ENCODE measurements around the gene GZF1.

The GZF1 gene

DNA sequence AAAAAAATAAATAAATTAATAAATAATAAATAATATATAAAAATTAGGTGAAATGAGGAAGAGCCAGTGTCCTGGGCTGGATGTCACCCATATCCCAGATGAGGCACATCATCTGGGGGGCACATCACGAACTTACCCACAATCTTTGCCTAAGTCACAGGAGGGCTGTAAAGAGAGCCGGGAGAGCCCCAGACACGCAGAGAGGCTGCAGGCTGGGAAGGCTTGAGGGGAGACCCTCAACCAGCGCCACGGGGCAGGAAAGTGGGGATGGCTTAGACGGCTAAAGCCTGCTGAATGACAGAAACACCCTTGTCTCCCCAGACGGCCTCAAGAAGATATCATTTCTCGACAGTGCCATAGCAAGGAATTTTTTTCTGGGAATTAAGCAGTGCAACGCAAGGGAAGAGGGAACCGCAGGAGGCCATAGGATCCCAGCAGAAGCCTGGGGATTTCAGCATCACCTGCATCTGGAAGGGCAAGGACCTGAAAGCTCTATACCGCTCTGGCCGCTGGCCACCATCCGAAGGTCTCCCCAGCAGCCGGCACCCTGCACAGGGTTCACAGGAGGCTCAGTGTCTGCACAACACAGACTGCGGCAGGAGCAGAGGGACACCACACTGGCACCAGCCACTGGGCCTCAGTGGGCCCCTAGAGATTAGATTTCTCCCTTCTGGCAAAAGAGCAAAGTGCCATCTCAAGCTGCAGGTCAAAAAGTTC, 34.2 kb upstream of the GZF1 start:
- no CpG with 5 or more reads among the region's 15 CpGs for WGBS (ENCODE audit: insufficient coverage, insufficient read length)

DNA sequence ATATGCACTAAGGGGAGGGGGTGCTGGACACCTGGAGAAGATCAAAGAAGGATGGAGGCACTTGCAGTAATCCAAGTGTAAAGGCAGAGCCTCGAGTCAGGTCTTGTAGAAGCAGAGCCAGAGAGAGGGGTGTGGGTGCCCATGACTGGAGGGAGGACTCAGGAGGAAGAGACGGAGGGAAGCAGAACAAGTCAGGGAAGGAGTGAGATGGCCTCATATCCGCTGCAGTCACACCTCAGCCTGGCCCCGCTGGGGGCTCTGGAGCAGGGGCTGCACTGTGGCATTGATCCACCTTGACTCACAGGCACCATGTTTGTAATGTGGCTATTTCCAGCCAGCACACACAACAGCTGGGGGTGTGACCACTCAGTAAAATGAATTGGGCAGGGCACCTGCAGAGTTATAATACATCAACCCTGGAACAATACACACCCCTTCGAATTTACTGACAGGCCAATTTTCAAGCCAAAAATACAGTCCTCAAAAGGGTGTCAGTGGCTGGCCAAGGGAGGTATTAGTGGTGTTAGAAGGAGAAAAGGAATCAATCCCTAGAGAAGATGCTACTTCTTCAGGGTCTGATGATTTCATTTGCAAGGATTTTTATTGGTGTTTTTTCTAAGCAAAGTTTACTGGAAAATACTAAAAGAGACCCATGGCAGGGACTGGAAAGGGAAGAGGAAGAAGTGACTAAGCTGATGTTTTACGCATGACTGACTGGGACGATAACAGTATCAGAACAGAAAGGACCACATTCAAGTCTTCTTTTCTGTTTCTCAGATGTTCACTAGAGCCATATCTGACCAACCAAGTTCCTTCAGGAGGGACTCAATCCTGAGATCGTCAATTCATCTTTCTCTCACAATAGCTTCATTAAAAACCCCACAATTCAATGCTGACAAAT, 30.3 kb upstream of the GZF1 start:
- H3K9me3 ChIP-seq (ENCODE audit: control insufficient read depth, insufficient read depth, low read length) = no peaks in the 10 kb centered on the region
- WGBS (ENCODE audit: insufficient coverage, insufficient read length) = 100% methylated on average over 1 of the region's 8 CpGs
- no peak overlapping the region for H3K4me3 ChIP-seq (ENCODE audit: low read length)
- H3K27me3 ChIP-seq (ENCODE audit: control insufficient read depth, insufficient read depth, low read length) = no peaks in the 10 kb centered on the region
- no peak overlapping the region for H3K27ac ChIP-seq (ENCODE audit: low read length)
- H3K4me1 ChIP-seq (ENCODE audit: control insufficient read depth, insufficient read depth, low read length) = no peaks in the 10 kb centered on the region
- H3K36me3 ChIP-seq (ENCODE audit: control insufficient read depth, insufficient read depth, low read length) = no peaks in the 10 kb centered on the region
- no peak for DNase-seq (ENCODE audit: low read depth, low spot score)

More for the DNA sequence above, 34.2 kb upstream of the GZF1 start:
- no peak overlapping the region for H3K4me3 ChIP-seq (ENCODE audit: low read length)
- H3K4me1 ChIP-seq (ENCODE audit: control insufficient read depth, insufficient read depth, low read length) = no peaks in the 10 kb centered on the region
- no peaks in the 10 kb centered on the region for H3K27me3 ChIP-seq (ENCODE audit: control insufficient read depth, insufficient read depth, low read length)
- DNase-seq (ENCODE audit: low read depth, low spot score) = no peak
- no peaks in the 10 kb centered on the region for H3K9me3 ChIP-seq (ENCODE audit: control insufficient read depth, insufficient read depth, low read length)
- no peaks in the 10 kb centered on the region for H3K36me3 ChIP-seq (ENCODE audit: control insufficient read depth, insufficient read depth, low read length)
- no peak overlapping the region for H3K27ac ChIP-seq (ENCODE audit: low read length)

DNA sequence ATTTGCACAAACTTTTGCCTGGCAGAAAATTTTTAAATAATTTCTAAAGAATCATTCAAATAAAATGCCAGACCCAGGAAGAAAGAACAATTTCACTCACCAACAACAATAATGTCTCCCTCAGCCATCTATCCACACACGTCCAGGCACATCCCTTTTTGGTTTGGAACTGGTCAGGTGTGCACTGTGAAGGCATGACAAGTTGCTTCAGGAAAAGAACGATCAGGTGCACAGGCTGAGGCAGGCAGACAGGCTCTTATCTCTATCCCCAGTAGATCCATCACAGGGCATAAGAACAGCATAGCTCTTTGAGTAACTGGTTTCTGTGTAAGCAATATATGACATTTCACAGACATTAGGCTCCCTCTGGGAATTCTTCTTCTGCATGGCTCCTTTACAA, 29.5 kb upstream of the GZF1 start:
- no CpG with 5 or more reads among the region's 2 CpGs for WGBS (ENCODE audit: insufficient coverage, insufficient read length)
- Histone ChIP-seq H3K27ac (ENCODE audit: low read length) (no peak overlapping the region), H3K36me3 (ENCODE audit: control insufficient read depth, insufficient read depth, low read length) (no peaks in the 10 kb centered on the region), H3K4me3 (ENCODE audit: low read length) (no peak overlapping the region), H3K4me1 (ENCODE audit: control insufficient read depth, insufficient read depth, low read length) (no peaks in the 10 kb centered on the region; the same call in 1 of the 2 replicates), H3K9me3 (ENCODE audit: control insufficient read depth, insufficient read depth, low read length) (no peaks in the 10 kb centered on the region), H3K27me3 (ENCODE audit: control insufficient read depth, insufficient read depth, low read length) (no peaks in the 10 kb centered on the region)
- DNase-seq (ENCODE audit: low read depth, low spot score) = no peak

DNA sequence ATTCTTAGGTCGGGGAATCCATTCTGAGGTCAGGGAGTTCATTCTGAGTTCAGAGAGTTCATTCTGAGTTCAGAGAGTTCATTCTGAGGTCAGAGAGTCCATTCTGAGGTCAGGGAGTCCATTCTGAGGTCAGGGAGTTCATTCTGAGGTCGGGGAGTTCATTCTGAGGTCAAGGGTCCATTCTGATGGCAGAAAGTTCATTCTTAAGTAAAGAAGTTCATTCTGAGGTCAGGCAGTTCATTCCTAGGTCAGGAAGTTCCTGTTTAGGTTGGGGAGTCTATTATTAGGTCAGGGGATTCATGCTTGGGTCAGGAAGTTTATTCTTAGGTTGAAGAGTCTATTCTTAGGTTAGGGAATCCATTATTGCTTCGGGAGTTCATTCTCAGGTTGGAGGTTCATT, 27.9 kb upstream of the GZF1 start:
- no peak for DNase-seq (ENCODE audit: low read depth, low spot score)
- H3K36me3 ChIP-seq (ENCODE audit: control insufficient read depth, insufficient read depth, low read length) = no peaks in the 10 kb centered on the region
- no CpG with 5 or more reads among the region's 3 CpGs for WGBS (ENCODE audit: insufficient coverage, insufficient read length)
- no peak overlapping the region for H3K27ac ChIP-seq (ENCODE audit: low read length)
- no peaks in the 10 kb centered on the region for H3K9me3 ChIP-seq (ENCODE audit: control insufficient read depth, insufficient read depth, low read length)
- no peaks in the 10 kb centered on the region for H3K27me3 ChIP-seq (ENCODE audit: control insufficient read depth, insufficient read depth, low read length)
- no peaks in the 10 kb centered on the region; the same call in 1 of the 2 replicates for H3K4me1 ChIP-seq (ENCODE audit: control insufficient read depth, insufficient read depth, low read length)
- no peak overlapping the region for H3K4me3 ChIP-seq (ENCODE audit: low read length)

DNA sequence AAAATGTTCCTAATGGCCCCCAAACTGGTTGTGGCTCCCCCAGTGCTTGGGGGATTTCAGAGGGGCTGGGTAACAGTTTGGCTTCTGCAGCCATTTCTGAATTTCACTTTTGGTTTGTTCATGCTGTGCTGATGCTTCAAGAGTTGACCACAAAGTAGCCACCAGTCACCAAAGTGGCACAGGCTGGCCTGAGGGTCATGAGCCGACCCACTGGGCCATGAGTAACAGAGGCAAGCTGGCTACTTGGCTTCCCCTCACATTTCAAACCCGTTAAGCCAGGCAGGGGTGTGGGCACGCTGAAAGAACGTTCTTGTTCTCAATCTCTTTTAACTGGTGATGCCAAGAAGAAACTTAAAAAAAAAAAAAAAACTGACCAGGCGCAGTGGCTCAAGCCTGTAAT, 26.5 kb upstream of the GZF1 start:
- H3K27ac ChIP-seq (ENCODE audit: low read length) = no peak overlapping the region
- WGBS (ENCODE audit: insufficient coverage, insufficient read length) = no CpG with 5 or more reads among the region's 5 CpGs
- H3K27me3 ChIP-seq (ENCODE audit: control insufficient read depth, insufficient read depth, low read length) = no peaks in the 10 kb centered on the region
- H3K9me3 ChIP-seq (ENCODE audit: control insufficient read depth, insufficient read depth, low read length) = no peaks in the 10 kb centered on the region
- no peaks in the 10 kb centered on the region; the same call in 1 of the 2 replicates for H3K4me1 ChIP-seq (ENCODE audit: control insufficient read depth, insufficient read depth, low read length)
- H3K36me3 ChIP-seq (ENCODE audit: control insufficient read depth, insufficient read depth, low read length) = no peaks in the 10 kb centered on the region
- no peak for DNase-seq (ENCODE audit: low read depth, low spot score)
- no peak overlapping the region for H3K4me3 ChIP-seq (ENCODE audit: low read length)

DNA sequence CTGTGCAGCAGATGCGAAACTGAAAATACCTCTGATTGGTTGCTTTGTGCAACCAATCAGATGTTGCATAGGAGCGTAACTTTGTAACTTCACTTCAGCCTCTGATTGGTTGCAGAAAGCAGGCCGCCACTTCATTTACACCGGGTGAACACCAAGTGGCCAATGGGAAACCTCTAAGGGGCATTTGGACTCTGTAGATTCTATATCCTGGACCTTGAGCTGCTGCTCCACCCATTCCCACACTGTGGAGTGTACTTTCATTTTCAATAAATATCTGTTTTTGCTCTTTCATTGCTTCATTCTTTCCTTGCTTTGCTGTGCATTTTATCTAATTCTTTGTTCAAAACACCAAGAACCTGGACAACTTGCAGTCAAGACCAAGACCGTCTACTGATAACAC, 25.5 kb upstream of the GZF1 start:
- no peaks in the 10 kb centered on the region for H3K36me3 ChIP-seq (ENCODE audit: control insufficient read depth, insufficient read depth, low read length)
- no peak overlapping the region for H3K27ac ChIP-seq (ENCODE audit: low read length)
- H3K27me3 ChIP-seq (ENCODE audit: control insufficient read depth, insufficient read depth, low read length) = no peaks in the 10 kb centered on the region
- no peak for DNase-seq (ENCODE audit: low read depth, low spot score)
- no peaks in the 10 kb centered on the region for H3K9me3 ChIP-seq (ENCODE audit: control insufficient read depth, insufficient read depth, low read length)
- no CpG with 5 or more reads among the region's 5 CpGs for WGBS (ENCODE audit: insufficient coverage, insufficient read length)
- H3K4me1 ChIP-seq (ENCODE audit: control insufficient read depth, insufficient read depth, low read length) = no peaks in the 10 kb centered on the region; the same call in 1 of the 2 replicates
- no peak overlapping the region for H3K4me3 ChIP-seq (ENCODE audit: low read length)

DNA sequence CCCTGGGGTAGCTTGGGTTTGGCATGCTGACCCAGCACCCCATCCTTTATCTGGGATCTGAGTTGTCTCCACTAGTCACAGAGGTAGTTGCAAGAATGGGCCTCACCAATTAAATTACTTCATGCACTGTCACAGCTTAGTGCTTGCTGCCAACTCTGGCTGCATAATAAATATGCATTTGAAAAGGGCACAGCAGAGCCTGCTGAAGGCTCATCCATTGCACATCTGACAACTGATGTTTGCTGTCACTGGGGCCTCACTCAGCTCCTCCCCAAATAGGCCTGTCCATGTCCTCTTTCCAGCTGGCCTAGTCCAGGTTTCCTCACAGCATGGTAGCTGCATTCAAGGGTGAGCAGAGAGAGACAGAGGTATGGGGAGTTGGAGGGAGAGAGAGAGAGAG, 24.7 kb upstream of the GZF1 start:
- no peak for DNase-seq (ENCODE audit: low read depth, low spot score)
- Histone ChIP-seq H3K4me1 (ENCODE audit: control insufficient read depth, insufficient read depth, low read length) (no peaks in the 10 kb centered on the region; the same call in 1 of the 2 replicates), H3K4me3 (ENCODE audit: low read length) (no peak overlapping the region), H3K36me3 (ENCODE audit: control insufficient read depth, insufficient read depth, low read length) (no peaks in the 10 kb centered on the region), H3K27me3 (ENCODE audit: control insufficient read depth, insufficient read depth, low read length) (no peaks in the 10 kb centered on the region), H3K9me3 (ENCODE audit: control insufficient read depth, insufficient read depth, low read length) (no peaks in the 10 kb centered on the region), H3K27ac (ENCODE audit: low read length) (no peak overlapping the region)

DNA sequence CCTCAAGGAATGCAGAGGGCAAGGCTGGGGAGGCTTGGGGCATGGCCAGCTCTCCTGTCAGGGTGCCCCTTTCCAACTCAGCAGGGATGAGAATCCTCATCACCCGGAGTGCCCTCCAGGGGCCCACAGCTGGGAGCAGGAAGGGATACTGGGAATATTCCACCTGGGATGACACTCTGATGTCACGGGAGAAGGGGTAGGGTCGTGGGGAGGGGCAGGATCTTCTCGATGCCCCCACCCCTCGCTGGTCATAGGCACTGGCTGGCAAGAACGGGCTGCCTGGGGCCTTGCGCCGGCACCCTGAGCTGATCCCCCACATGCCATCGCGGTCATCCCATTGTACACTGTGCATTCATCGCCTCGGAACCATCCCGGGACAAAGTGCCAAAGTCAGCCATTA, 22.0 kb upstream of the GZF1 start:
- H3K36me3 ChIP-seq (ENCODE audit: control insufficient read depth, insufficient read depth, low read length) = no peaks in the 10 kb centered on the region
- no CpG with 5 or more reads among the region's 13 CpGs for WGBS (ENCODE audit: insufficient coverage, insufficient read length)
- H3K27me3 ChIP-seq (ENCODE audit: control insufficient read depth, insufficient read depth, low read length) = no peaks in the 10 kb centered on the region
- no peaks in the 10 kb centered on the region; the same call in 1 of the 2 replicates for H3K4me1 ChIP-seq (ENCODE audit: control insufficient read depth, insufficient read depth, low read length)
- no peak for DNase-seq (ENCODE audit: low read depth, low spot score)
- H3K27ac ChIP-seq (ENCODE audit: low read length) = no peak overlapping the region
- no peaks in the 10 kb centered on the region for H3K9me3 ChIP-seq (ENCODE audit: control insufficient read depth, insufficient read depth, low read length)
- H3K4me3 ChIP-seq (ENCODE audit: low read length) = no peak overlapping the region

DNA sequence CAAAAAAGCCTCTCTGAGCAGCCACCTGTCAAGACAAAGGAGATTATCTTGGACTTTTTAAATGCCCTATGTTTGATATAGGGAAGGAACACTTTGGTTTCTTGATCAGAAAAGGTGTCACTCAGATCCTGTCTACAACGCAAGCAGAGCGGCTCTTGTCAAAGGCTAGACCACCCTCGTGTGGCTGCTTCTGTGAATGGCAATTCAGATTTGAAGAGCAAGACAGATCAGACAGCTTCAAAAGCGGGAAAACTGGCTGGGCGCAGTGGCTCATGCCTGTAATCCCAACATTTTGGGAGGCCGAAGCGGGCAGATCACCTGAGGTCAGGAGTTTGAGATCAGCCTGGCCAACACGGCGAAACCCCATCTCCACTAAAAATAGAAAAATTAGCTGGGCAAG, 21.5 kb upstream of the GZF1 start:
- no peaks in the 10 kb centered on the region for H3K9me3 ChIP-seq (ENCODE audit: control insufficient read depth, insufficient read depth, low read length)
- H3K27me3 ChIP-seq (ENCODE audit: control insufficient read depth, insufficient read depth, low read length) = no peaks in the 10 kb centered on the region
- no peak for DNase-seq (ENCODE audit: low read depth, low spot score)
- no peak overlapping the region for H3K4me3 ChIP-seq (ENCODE audit: low read length)
- H3K27ac ChIP-seq (ENCODE audit: low read length) = no peak overlapping the region
- no peaks in the 10 kb centered on the region for H3K36me3 ChIP-seq (ENCODE audit: control insufficient read depth, insufficient read depth, low read length)
- no CpG with 5 or more reads among the region's 9 CpGs for WGBS (ENCODE audit: insufficient coverage, insufficient read length)
- no peaks in the 10 kb centered on the region; the same call in 1 of the 2 replicates for H3K4me1 ChIP-seq (ENCODE audit: control insufficient read depth, insufficient read depth, low read length)

DNA sequence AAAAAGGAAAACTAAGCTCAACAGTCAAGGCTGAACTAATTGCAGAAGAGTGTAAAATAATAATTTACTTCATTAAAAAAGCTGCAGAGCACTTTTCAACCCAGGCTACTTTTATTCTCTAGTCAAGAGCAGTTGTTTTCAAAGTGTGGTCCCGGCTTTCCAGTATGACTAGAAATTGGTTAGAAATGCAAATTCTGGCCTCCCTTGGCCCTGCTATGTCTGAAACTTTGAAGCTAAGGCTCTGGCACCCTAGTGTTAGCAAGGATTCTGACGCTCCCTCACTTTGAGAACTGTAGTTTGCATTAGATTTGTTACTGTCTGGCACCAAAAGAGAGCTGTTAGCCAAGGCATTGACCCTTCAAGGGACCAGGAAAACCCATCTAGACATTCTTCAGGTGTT, 20.9 kb upstream of the GZF1 start:
- DNase-seq (ENCODE audit: low read depth, low spot score) = no peak
- Histone ChIP-seq H3K4me3 (ENCODE audit: low read length) (no peak overlapping the region), H3K36me3 (ENCODE audit: control insufficient read depth, insufficient read depth, low read length) (no peaks in the 10 kb centered on the region), H3K27ac (ENCODE audit: low read length) (no peak overlapping the region), H3K27me3 (ENCODE audit: control insufficient read depth, insufficient read depth, low read length) (no peaks in the 10 kb centered on the region), H3K9me3 (ENCODE audit: control insufficient read depth, insufficient read depth, low read length) (no peaks in the 10 kb centered on the region), H3K4me1 (ENCODE audit: control insufficient read depth, insufficient read depth, low read length) (no peaks in the 10 kb centered on the region; the same call in 1 of the 2 replicates)
- WGBS (ENCODE audit: insufficient coverage, insufficient read length) = no CpG with 5 or more reads among the region's 2 CpGs

Data from iPS DF 6.9 (cell line).